VCaP (cell line): ENCODE results near the gene REL.

Experiments
- H3K27ac ChIP-seq: fragments of 450-650 bp; 2 replicates; pipeline ENCODE4 v1.5.1; 2017
- CTCF ChIP-seq: fragments of 450-650 bp; conservative IDR thresholded peaks from 2 replicates; pipeline ENCODE4 v1.5.1; 2017; ENCODE audit warnings: mild to moderate bottlenecking, moderate library complexity

REL gene

GRCh38 chr2:60947056-60947455, 65.7 kb downstream of the REL start:
- no peak for TF ChIP-seq CTCF
- no peak overlapping the region for H3K27ac ChIP-seq

GRCh38 chr2:60948161-60948560, 66.8 kb downstream of the REL start:
- no peak for TF ChIP-seq CTCF
- H3K27ac ChIP-seq: no peak overlapping the region

GRCh38 chr2:60948926-60949579, 67.7 kb downstream of the REL start:
- no peak overlapping the region for H3K27ac ChIP-seq
- no peak for TF ChIP-seq CTCF

- no peak overlapping the region for H3K27ac ChIP-seq
- TF ChIP-seq CTCF: no peak
These were observed 72.8 kb downstream of the REL start for GRCh38 chr2:60954139-60954538.

- TF ChIP-seq CTCF: no peak
- no peak overlapping the region for H3K27ac ChIP-seq
These were observed 75.8 kb downstream of the REL start for GRCh38 chr2:60957224-60957623.

GRCh38 chr2:60957643-60958042, 76.3 kb downstream of the REL start:
- no peak overlapping the region for H3K27ac ChIP-seq
- TF ChIP-seq CTCF: no peak

GRCh38 chr2:60958361-60958760, 77.0 kb downstream of the REL start:
- TF ChIP-seq CTCF: no peak
- no peak overlapping the region for H3K27ac ChIP-seq
